Thyroid gland (tissue), 4 donors: ENCODE data around the gene ZNF837. TPM values are rescaled to one million over a fixed set of nuclear protein-coding genes. Genes with fewer than 3 reads are reported as not detected.

Source experiments
- DNase-seq, 2 donors: peaks; one replicate each; pipeline ENCODE4 v3.0.0-alpha.2; 2019
- H3K27ac ChIP-seq, 3 donors: fragments of 200-600 bp; sonication (generic); 1 replicate in 2 of 3; 2 replicates in 1 of 3; pipeline ENCODE4 v1.5.1; 2016 to 2019; ENCODE audit warnings: mild to moderate bottlenecking in 1 of 3, moderate library complexity in 1 of 3
- H3K27me3 ChIP-seq: fragments of 200-600 bp; sonication (generic); one replicate; pipeline ENCODE4 v1.5.1; 2019
- H3K36me3 ChIP-seq, 2 donors: fragments of 200-600 bp; sonication (generic); one replicate each; pipeline ENCODE4 v1.5.1; 2016 to 2019
- H3K4me1 ChIP-seq, 2 donors: fragments of 200-600 bp; sonication (generic); one replicate each; pipeline ENCODE4 v1.5.1; 2017 to 2019
- H3K4me3 ChIP-seq, 3 donors: fragments of 200-600 bp; sonication (generic); replicated peaks in 1 of 3; 1 replicate in 2 of 3; 2 replicates in 1 of 3; pipeline ENCODE4 v1.5.1; 2016; ENCODE audit warnings: mild to moderate bottlenecking in 1 of 3
- H3K9me3 ChIP-seq: fragments of 200-600 bp; sonication (generic); one replicate; pipeline ENCODE4 v1.5.1; 2017
- CTCF ChIP-seq, 6 experiments: fragments of 200-600 bp in 3 of 6; fragments of 450-650 bp in 3 of 6; sonication (generic) in 3 of 6; IDR thresholded peaks; one replicate each; pipeline ENCODE4 v1.5.1; 2016 to 2019; ENCODE audit warnings: antibody characterized with exemption in 6 of 6, mild to moderate bottlenecking in 2 of 6, inconsistent platforms in 1 of 6, moderate library complexity in 1 of 6
- POLR2A ChIP-seq, 2 donors: fragments of 450-650 bp; IDR thresholded peaks; one replicate each; pipeline ENCODE4 v1.6.1; 2017; ENCODE audit warnings: antibody characterized with exemption in 2 of 2, mild to moderate bottlenecking in 2 of 2, moderate library complexity in 1 of 2
- WGBS, 2 donors: methylation state at CpG; one replicate each; pipeline ENCODE4 v1.1.5; 2017; 5-methylcytosine and 5-hydroxymethylcytosine counted together
- intact Hi-C: fragments of 100-400 bp; cut with DNase I; formaldehyde crosslinking; loops from one replicate; pipeline ENCODE4 v1.15.1; 2023
- total RNA-seq, 4 donors: library from RNA; depleted of rRNA; stranded (reverse); fragments of >200 nt; gene quantifications; one replicate each; pipeline ENCODE4 v1.2.3, GENCODE V29; 2016

ZNF837 gene
- total RNA-seq, 4 donors from 2014 or later, result 6.3 to 16.4 (median 15.1) TPM

DNA sequence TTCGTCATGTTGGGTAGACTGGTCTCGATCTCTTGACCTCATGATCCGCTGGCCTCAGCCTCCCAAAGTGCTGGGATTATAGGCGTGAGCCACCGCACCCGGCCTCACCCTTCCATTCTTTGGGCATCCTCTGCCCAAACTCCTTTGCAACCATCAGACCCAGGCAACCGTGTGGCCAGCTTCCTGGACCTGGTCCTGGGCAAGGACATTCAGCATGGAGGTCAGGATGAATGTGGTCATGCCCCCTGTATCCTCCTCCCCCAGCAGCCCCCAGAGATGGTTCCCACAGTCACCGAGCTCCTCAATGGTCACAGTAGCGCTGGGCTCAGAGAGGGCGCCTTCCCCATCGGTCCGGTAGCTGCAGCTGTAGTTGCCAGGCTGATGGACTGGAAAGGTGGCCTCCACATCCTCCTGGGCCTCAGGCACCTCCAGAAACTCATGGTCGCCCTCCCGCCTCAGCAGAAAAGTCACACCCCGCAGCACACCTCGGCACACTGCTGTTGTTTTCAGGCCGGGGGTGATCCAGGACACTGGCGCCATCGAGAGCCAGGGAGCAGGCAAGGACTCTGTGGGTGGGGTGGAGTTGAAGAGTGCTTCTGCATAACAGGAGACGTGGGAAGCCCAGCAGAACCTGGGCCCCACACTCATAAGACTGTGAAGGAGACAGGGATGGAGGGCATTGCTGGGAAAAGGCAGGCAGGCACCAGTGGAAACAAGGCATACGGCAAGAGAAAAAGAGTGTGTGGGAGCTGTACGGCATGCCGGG, 28.7 kb downstream of the ZNF837 start:
- Histone ChIP-seq H3K4me3 (no peak overlapping the region), H3K4me1 (peaks cover 7 to 15% of the 10 kb centered on the region in 2 donors), H3K27ac (no peak overlapping the region), H3K9me3 (no peaks in the 10 kb centered on the region), H3K27me3 (no peaks in the 10 kb centered on the region), H3K36me3 (no peaks in the 10 kb centered on the region)
- WGBS, 2 donors, result 77 to 81% methylated on average over 21 to 23 of the region's 23 CpGs
- no peak for TF ChIP-seq CTCF (IDR thresholded peaks at IDR 0.05)
- no peak for TF ChIP-seq POLR2A (IDR thresholded peaks at IDR 0.05)
- DNase-seq, result no peak
- intact Hi-C loops, result no loop called here

DNA sequence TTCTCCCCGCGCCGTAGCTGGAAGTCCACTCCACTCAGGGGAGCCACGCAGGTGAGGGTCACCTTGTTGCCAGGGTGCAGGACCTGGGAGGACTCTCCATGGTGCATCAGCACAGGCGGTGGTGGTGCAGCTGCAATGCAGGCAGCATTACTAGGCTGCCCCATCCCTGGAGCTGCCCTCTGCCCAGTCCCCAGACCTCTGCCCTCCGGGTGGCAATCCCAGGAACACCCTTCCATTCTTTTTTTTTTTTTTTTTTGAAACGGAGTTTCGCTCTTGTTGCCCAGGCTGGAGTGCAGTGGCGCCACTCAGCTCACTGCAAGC, 29.3 kb downstream of the ZNF837 start:
- 82 to 90% methylated on average over 8 to 9 of the region's 9 CpGs for WGBS, 2 donors
- H3K27ac ChIP-seq, result no peak overlapping the region
- intact Hi-C loops, result no loop called here
- H3K4me1 ChIP-seq, result peaks cover 7 to 15% of the 10 kb centered on the region in 2 donors
- H3K27me3 ChIP-seq, result no peaks in the 10 kb centered on the region
- no peak for DNase-seq
- no peak for TF ChIP-seq CTCF (IDR thresholded peaks at IDR 0.05)
- no peak for TF ChIP-seq POLR2A (IDR thresholded peaks at IDR 0.05)
- no peak overlapping the region for H3K4me3 ChIP-seq
- no peaks in the 10 kb centered on the region for H3K36me3 ChIP-seq
- no peaks in the 10 kb centered on the region for H3K9me3 ChIP-seq

- intact Hi-C loops, result no loop called here
- no peak for DNase-seq
- TF ChIP-seq CTCF (IDR thresholded peaks at IDR 0.05) (no peak), POLR2A (IDR thresholded peaks at IDR 0.05) (no peak)
These were observed 29.8 kb downstream of the ZNF837 start for GRCh38 chr19:58350871-58351557.

GRCh38 chr19:58350001-58350861, 30.6 kb downstream of the ZNF837 start:
- Histone ChIP-seq H3K9me3 (no peaks in the 10 kb centered on the region), H3K36me3 (no peaks in the 10 kb centered on the region), H3K4me1 (peaks cover 7 to 15% of the 10 kb centered on the region in 2 donors), H3K27ac (no peak overlapping the region), H3K4me3 (no peak overlapping the region), H3K27me3 (no peaks in the 10 kb centered on the region)
- WGBS, 2 donors, result 29 to 34% methylated on average over 49 to 57 of the region's 84 CpGs
- TF ChIP-seq CTCF (IDR thresholded peaks at IDR 0.05) (no peak), POLR2A (IDR thresholded peaks at IDR 0.05) (no peak)
- intact Hi-C loops, result no loop called here
- no peak for DNase-seq

More at GRCh38 chr19:58350871-58351557, 29.8 kb downstream of the ZNF837 start:
- Histone ChIP-seq H3K27me3 (no peaks in the 10 kb centered on the region), H3K27ac (no peak overlapping the region), H3K36me3 (no peaks in the 10 kb centered on the region), H3K4me1 (peaks cover 7 to 15% of the 10 kb centered on the region in 2 donors), H3K4me3 (no peak overlapping the region), H3K9me3 (no peaks in the 10 kb centered on the region)
- WGBS, 2 donors, result 59 to 63% methylated on average over 12 to 32 of the region's 34 CpGs
